Stomach smooth muscle (tissue), 2 donors: ENCODE measurements around the gene MTPN.

Source experiments
- H3K27ac ChIP-seq: one replicate; pipeline ENCODE4 v1.7.0; 2013; ENCODE audit warnings: mild to moderate bottlenecking, low read length, inconsistent platforms
- H3K27me3 ChIP-seq, 2 donors: one replicate each; pipeline ENCODE4 v1.7.0; 2013; ENCODE audit warnings: low read length in 2 of 2; ENCODE audit not compliant: insufficient read depth in 2 of 2, control insufficient read depth in 1 of 2
- H3K36me3 ChIP-seq, 2 donors: one replicate each; pipeline ENCODE4 v1.7.0; 2013; ENCODE audit warnings: low read length in 2 of 2; ENCODE audit not compliant: control insufficient read depth in 2 of 2, insufficient read depth in 2 of 2
- H3K4me1 ChIP-seq: one replicate; pipeline ENCODE4 v1.7.0; 2013; ENCODE audit warnings: low read length; ENCODE audit not compliant: control insufficient read depth, insufficient read depth
- H3K4me3 ChIP-seq, 2 donors: one replicate each; pipeline ENCODE4 v1.7.0; 2013; ENCODE audit warnings: low read length in 2 of 2
- H3K9ac ChIP-seq, 2 donors: one replicate each; pipeline ENCODE4 v1.7.0; 2013; ENCODE audit warnings: low read length in 2 of 2, mild to moderate bottlenecking in 1 of 2
- H3K9me3 ChIP-seq, 2 donors: one replicate each; pipeline ENCODE4 v1.7.0; 2013; ENCODE audit warnings: low read length in 2 of 2; ENCODE audit not compliant: control insufficient read depth in 2 of 2
- donor health status: healthy.
- donor health status: Pancreatic carcinoma.

MTPN gene

GRCh38 chr7:135925210-135925609 is 51.9 kb downstream of the MTPN start:
- Histone ChIP-seq H3K9ac (no peak overlapping the region), H3K9me3 (no peaks in the 10 kb centered on the region), H3K36me3 (no peaks in the 10 kb centered on the region), H3K27me3 (no peaks in the 10 kb centered on the region), H3K4me3 (no peak overlapping the region), H3K27ac (no peak overlapping the region), H3K4me1 (peaks cover 4% of the 10 kb centered on the region)

- Histone ChIP-seq H3K36me3 (no peaks in the 10 kb centered on the region), H3K4me1 (no peaks in the 10 kb centered on the region), H3K4me3 (no peak overlapping the region), H3K27ac (no peak overlapping the region), H3K9ac (no peak overlapping the region), H3K27me3 (no peaks in the 10 kb centered on the region), H3K9me3 (no peaks in the 10 kb centered on the region)
Observed at GRCh38 chr7:135924302-135924701, 52.9 kb downstream of the MTPN start.

GRCh38 chr7:135922263-135922662 is 54.9 kb downstream of the MTPN start:
- Histone ChIP-seq H3K27me3 (no peaks in the 10 kb centered on the region), H3K27ac (no peak overlapping the region), H3K9ac (no peak overlapping the region), H3K4me3 (no peak overlapping the region), H3K9me3 (no peaks in the 10 kb centered on the region), H3K36me3 (no peaks in the 10 kb centered on the region), H3K4me1 (no peaks in the 10 kb centered on the region)

- no peak overlapping the region for H3K27ac ChIP-seq
- H3K36me3 ChIP-seq = no peaks in the 10 kb centered on the region
- no peaks in the 10 kb centered on the region for H3K27me3 ChIP-seq
- H3K9me3 ChIP-seq = no peaks in the 10 kb centered on the region
- no peaks in the 10 kb centered on the region for H3K4me1 ChIP-seq
- no peak overlapping the region for H3K9ac ChIP-seq
- no peak overlapping the region for H3K4me3 ChIP-seq
Observed at GRCh38 chr7:135920478-135920877, 56.7 kb downstream of the MTPN start.

- no peaks in the 10 kb centered on the region for H3K36me3 ChIP-seq
- H3K9ac ChIP-seq = no peak overlapping the region
- no peak overlapping the region for H3K4me3 ChIP-seq
- no peaks in the 10 kb centered on the region for H3K9me3 ChIP-seq
- H3K27me3 ChIP-seq = no peaks in the 10 kb centered on the region
- H3K4me1 ChIP-seq = no peaks in the 10 kb centered on the region
- no peak overlapping the region for H3K27ac ChIP-seq
Observed at GRCh38 chr7:135919071-135919841, 57.9 kb downstream of the MTPN start.

GRCh38 chr7:135918134-135918533 is 59.0 kb downstream of the MTPN start:
- H3K4me3 ChIP-seq = no peak overlapping the region
- H3K9me3 ChIP-seq = no peaks in the 10 kb centered on the region
- no peaks in the 10 kb centered on the region for H3K4me1 ChIP-seq
- no peak overlapping the region for H3K27ac ChIP-seq
- no peaks in the 10 kb centered on the region for H3K36me3 ChIP-seq
- no peak overlapping the region for H3K9ac ChIP-seq
- no peaks in the 10 kb centered on the region for H3K27me3 ChIP-seq

- no peak overlapping the region for H3K9ac ChIP-seq
- H3K9me3 ChIP-seq = no peaks in the 10 kb centered on the region
- H3K36me3 ChIP-seq = no peaks in the 10 kb centered on the region
- no peak overlapping the region for H3K4me3 ChIP-seq
- H3K4me1 ChIP-seq = no peaks in the 10 kb centered on the region
- no peaks in the 10 kb centered on the region for H3K27me3 ChIP-seq
- H3K27ac ChIP-seq = no peak overlapping the region
Observed at GRCh38 chr7:135917721-135918120, 59.4 kb downstream of the MTPN start.

- no peak overlapping the region for H3K27ac ChIP-seq
- no peaks in the 10 kb centered on the region for H3K9me3 ChIP-seq
- no peak overlapping the region for H3K9ac ChIP-seq
- no peak overlapping the region for H3K4me3 ChIP-seq
- no peaks in the 10 kb centered on the region for H3K27me3 ChIP-seq
- H3K4me1 ChIP-seq = no peaks in the 10 kb centered on the region
- H3K36me3 ChIP-seq = no peaks in the 10 kb centered on the region
Observed at GRCh38 chr7:135914346-135914745, 62.8 kb downstream of the MTPN start.

- Histone ChIP-seq H3K4me3 (no peak overlapping the region), H3K36me3 (no peaks in the 10 kb centered on the region), H3K9me3 (no peaks in the 10 kb centered on the region), H3K4me1 (no peaks in the 10 kb centered on the region), H3K9ac (no peak overlapping the region), H3K27me3 (no peaks in the 10 kb centered on the region), H3K27ac (no peak overlapping the region)
Observed at GRCh38 chr7:135913404-135913803, 63.8 kb downstream of the MTPN start.

- Histone ChIP-seq H3K9ac (no peak overlapping the region), H3K36me3 (no peaks in the 10 kb centered on the region), H3K4me3 (peak overlapping the region in 1 of 2 donors; percentile 17), H3K27ac (no peak overlapping the region), H3K27me3 (no peaks in the 10 kb centered on the region), H3K9me3 (no peaks in the 10 kb centered on the region), H3K4me1 (no peaks in the 10 kb centered on the region)
Observed at GRCh38 chr7:135911099-135911498, 66.1 kb downstream of the MTPN start.

GRCh38 chr7:135910393-135911036 is 66.6 kb downstream of the MTPN start:
- no peaks in the 10 kb centered on the region for H3K4me1 ChIP-seq
- no peak overlapping the region for H3K4me3 ChIP-seq
- H3K9me3 ChIP-seq = no peaks in the 10 kb centered on the region
- no peaks in the 10 kb centered on the region for H3K27me3 ChIP-seq
- H3K9ac ChIP-seq = no peak overlapping the region
- no peak overlapping the region for H3K27ac ChIP-seq
- H3K36me3 ChIP-seq = no peaks in the 10 kb centered on the region
